ENCODE results near the gene DAP.
"Not testable (repeated sequence)": the region's sequence is repeated elsewhere in the genome, so short reads cannot be mapped to it uniquely, and the experiment has no call there.

GRCh38 chr5:10720766-10721165 is 40.3 kb downstream of the DAP start:
- TF ChIP-seq EZH2 (IDR thresholded peaks at IDR 0.05; ENCODE audit: low read length, unreplicated experiment); CTCF (conservative IDR thresholded peaks at IDR 0.05; ENCODE audit: low read depth, low read length): not testable (repeated sequence)

Measured in PC-3 (cell line).